ENCODE results near the gene SERPINF2.
A peak's percentile ranks its signal among the peaks of the same experiment; 100 is the strongest.

The SERPINF2 gene

GRCh38 chr17:1715803-1716075 lies 26.9 kb upstream of the SERPINF2 start:
- Histone ChIP-seq H3K79me2 (ENCODE audit: insufficient read depth, low read depth) (no peaks in the 10 kb centered on the region), H3K4me2 (peak overlapping the region; percentile 39; the same call in 1 of the 2 replicates), H3K9ac (no peak overlapping the region; the same call in 1 of the 2 replicates), H3K4me3 (IDR thresholded peaks at IDR 0.05; ENCODE audit: insufficient read depth, low read depth, low read length) (no peak overlapping the region), H3K27me3 (ENCODE audit: insufficient read depth, low read depth) (no peaks in the 10 kb centered on the region), H2AFZ (ENCODE audit: low read depth) (no peak overlapping the region), H3K27ac (no peak overlapping the region), H4K20me1 (ENCODE audit: insufficient read depth) (no peaks in the 10 kb centered on the region), H3K4me1 (ENCODE audit: low read depth, poor library complexity, severe bottlenecking) (peaks cover 17% of the 10 kb centered on the region), H3K36me3 (ENCODE audit: insufficient read depth) (no peaks in the 10 kb centered on the region)
- no peak for TF ChIP-seq CTCF (conservative IDR thresholded peaks at IDR 0.05; ENCODE audit: low read depth, low read length)

- Histone ChIP-seq H3K79me2 (ENCODE audit: insufficient read depth, low read depth) (no peaks in the 10 kb centered on the region), H3K27me3 (ENCODE audit: insufficient read depth, low read depth) (no peaks in the 10 kb centered on the region), H3K4me3 (IDR thresholded peaks at IDR 0.05; ENCODE audit: insufficient read depth, low read depth, low read length) (no peak overlapping the region), H3K4me2 (peak overlapping the region; percentile 97), H3K27ac (peak overlapping the region; percentile 99), H2AFZ (ENCODE audit: low read depth) (0 out of 2 replicates have a peak overlapping the region, but pooled peaks have one; percentile 17), H3K36me3 (ENCODE audit: insufficient read depth) (no peaks in the 10 kb centered on the region), H3K4me1 (ENCODE audit: low read depth, poor library complexity, severe bottlenecking) (peaks cover 23% of the 10 kb centered on the region), H3K9ac (peak overlapping the region; percentile 97), H4K20me1 (ENCODE audit: insufficient read depth) (no peaks in the 10 kb centered on the region)
- TF ChIP-seq CTCF (conservative IDR thresholded peaks at IDR 0.05; ENCODE audit: low read depth, low read length) = no peak
These were observed 26.4 kb upstream of the SERPINF2 start for GRCh38 chr17:1716076-1716911.

GRCh38 chr17:1716912-1717695 lies 25.6 kb upstream of the SERPINF2 start:
- Histone ChIP-seq H3K4me3 (IDR thresholded peaks at IDR 0.05; ENCODE audit: insufficient read depth, low read depth, low read length) (no peak overlapping the region), H3K4me2 (peak overlapping the region; percentile 97), H4K20me1 (ENCODE audit: insufficient read depth) (no peaks in the 10 kb centered on the region), H3K27me3 (ENCODE audit: insufficient read depth, low read depth) (no peaks in the 10 kb centered on the region), H3K79me2 (ENCODE audit: insufficient read depth, low read depth) (no peaks in the 10 kb centered on the region), H2AFZ (ENCODE audit: low read depth) (peak overlapping the region; percentile 17; the same call in 1 of the 2 replicates), H3K27ac (peak overlapping the region; percentile 99), H3K36me3 (ENCODE audit: insufficient read depth) (no peaks in the 10 kb centered on the region), H3K9ac (peak overlapping the region; percentile 97), H3K4me1 (ENCODE audit: low read depth, poor library complexity, severe bottlenecking) (peaks cover 29% of the 10 kb centered on the region)
- no peak for TF ChIP-seq CTCF (conservative IDR thresholded peaks at IDR 0.05; ENCODE audit: low read depth, low read length)

- H3K79me2 ChIP-seq (ENCODE audit: insufficient read depth, low read depth) = no peaks in the 10 kb centered on the region
- no peak for TF ChIP-seq CTCF (conservative IDR thresholded peaks at IDR 0.05; ENCODE audit: low read depth, low read length)
- H4K20me1 ChIP-seq (ENCODE audit: insufficient read depth) = no peaks in the 10 kb centered on the region
- no peaks in the 10 kb centered on the region for H3K36me3 ChIP-seq (ENCODE audit: insufficient read depth)
- H3K27me3 ChIP-seq (ENCODE audit: insufficient read depth, low read depth) = no peaks in the 10 kb centered on the region
- H2AFZ ChIP-seq (ENCODE audit: low read depth) = no peak overlapping the region
- no peak overlapping the region for H3K9ac ChIP-seq
- peaks cover 42% of the 10 kb centered on the region for H3K4me1 ChIP-seq (ENCODE audit: low read depth, poor library complexity, severe bottlenecking)
- no peak overlapping the region for H3K27ac ChIP-seq
- H3K4me3 ChIP-seq (IDR thresholded peaks at IDR 0.05; ENCODE audit: insufficient read depth, low read depth, low read length) = no peak overlapping the region
- peak overlapping the region; percentile 97; the same call in 1 of the 2 replicates for H3K4me2 ChIP-seq
These were observed 24.1 kb upstream of the SERPINF2 start for GRCh38 chr17:1718362-1719165.
